Fibroblast of skin of scalp (primary cell): ENCODE measurements around the gene PLAAT5.
"Not testable (repeated sequence)": the region's sequence is repeated elsewhere in the genome, so short reads cannot be mapped to it uniquely, and the experiment has no call there.

ENCODE experiments used
- DNase-seq: peaks from one replicate; pipeline ENCODE4 v3.0.0-alpha.2; 2013

The PLAAT5 gene

GRCh38 chr11:63478896-63479295, 12.1 kb downstream of the PLAAT5 start:
- DNase-seq: peak; percentile 77

- DNase-seq: no peak
Observed at GRCh38 chr11:63476618-63477017, 14.3 kb downstream of the PLAAT5 start.

DNA sequence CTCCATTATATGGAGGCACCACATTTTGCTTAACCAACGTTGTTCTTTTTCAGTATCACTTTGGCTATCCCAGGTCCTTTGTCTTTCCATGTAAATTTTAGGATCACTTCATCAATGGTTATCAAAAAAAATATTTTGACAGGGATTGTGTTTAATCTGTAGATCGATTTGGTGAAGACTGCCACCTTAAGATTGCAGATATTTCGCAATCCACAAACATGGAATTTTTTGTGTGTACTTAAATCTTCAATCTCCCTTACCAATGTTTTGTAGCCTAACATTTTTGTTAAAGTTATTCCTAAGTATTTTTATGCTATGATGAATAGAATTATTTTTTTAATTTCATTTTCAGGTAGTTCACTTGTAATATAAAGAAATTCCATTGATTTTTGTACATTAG, 18.6 kb downstream of the PLAAT5 start:
- DNase-seq: no peak

DNA sequence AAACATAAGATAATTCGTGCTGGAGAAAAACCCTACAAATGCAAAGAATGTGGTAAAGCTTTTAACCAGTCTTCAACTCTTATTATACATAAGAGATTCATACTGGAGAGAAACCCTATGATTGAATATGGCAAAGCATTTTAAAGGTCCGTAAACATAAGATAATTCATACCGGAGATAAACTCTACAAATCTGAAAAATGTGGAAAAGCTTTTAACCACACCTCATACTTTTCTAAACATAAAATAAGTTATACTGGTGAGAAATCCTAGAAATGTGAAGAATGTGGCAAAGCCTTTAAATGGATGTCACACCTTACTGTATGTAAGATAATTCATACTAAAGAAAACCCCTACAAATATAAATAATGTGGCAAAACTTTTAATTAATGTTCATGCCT, 20.7 kb downstream of the PLAAT5 start:
- no peak for DNase-seq

GRCh38 chr11:63462137-63462536, 28.8 kb downstream of the PLAAT5 start:
- no peak for DNase-seq

GRCh38 chr11:63459586-63459985, 31.4 kb downstream of the PLAAT5 start:
- DNase-seq: no peak

DNA sequence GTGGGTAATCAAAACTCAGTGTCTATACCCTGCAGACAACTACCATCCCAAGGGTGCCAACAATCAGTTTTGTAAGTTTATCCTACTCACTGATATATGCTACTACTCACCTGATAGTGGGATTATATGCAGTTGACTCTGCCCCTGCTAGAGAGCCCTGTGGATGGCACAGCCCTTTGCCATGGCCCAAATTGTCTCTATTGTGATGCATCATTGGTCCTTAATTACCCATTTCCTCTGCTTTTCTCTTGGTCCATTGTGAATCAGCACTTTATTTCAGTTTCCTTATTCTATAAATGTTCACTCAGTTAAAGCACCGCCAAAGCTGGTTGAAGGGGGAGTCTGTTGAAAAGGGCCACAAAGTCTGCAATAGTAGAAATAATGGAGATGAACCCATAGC, 42.3 kb downstream of the PLAAT5 start:
- DNase-seq: no peak

GRCh38 chr11:63445720-63446119, 45.2 kb downstream of the PLAAT5 start:
- DNase-seq: peak; percentile 46

DNA sequence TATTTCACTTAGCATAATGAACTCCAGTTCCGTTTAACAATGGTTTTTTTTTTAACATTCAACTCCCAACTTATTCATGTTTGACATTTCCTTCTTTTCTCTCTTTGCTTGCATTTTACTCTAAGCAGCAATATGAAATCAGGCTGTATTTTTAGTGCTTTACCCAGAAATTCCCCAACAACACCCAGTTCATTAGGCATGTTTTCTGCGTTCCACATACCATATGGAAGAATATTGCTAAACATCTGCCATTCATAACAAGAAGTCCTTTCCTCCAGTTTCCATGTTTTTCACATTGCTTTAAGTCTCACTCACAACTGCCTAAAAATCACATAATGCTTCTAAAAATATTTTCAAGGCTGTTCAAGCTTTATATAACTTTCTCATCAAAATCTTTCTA, 45.8 kb downstream of the PLAAT5 start:
- DNase-seq: no peak

GRCh38 chr11:63444160-63444559, 46.8 kb downstream of the PLAAT5 start:
- no peak for DNase-seq

DNA sequence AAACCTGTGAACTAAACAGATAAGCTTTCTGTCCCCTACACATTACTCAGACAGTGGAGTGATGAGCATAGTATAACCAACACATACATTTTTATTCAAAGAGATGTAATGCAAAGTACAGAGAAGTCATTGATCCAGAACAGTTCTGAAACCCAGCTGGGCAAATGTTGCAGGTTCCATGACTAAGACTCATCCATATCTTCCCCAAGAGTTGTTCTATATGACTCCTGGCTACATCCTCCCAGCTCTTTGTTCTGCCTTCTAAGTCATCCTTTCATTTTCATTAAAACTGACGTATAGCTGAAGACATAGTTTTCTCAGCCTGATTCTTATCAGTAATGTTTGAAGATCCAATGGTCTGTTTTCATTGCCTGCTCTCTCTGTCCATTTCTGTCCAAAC, 47.3 kb downstream of the PLAAT5 start:
- DNase-seq: no peak

GRCh38 chr11:63435831-63436230, 55.1 kb downstream of the PLAAT5 start:
- DNase-seq: not testable (repeated sequence)

DNA sequence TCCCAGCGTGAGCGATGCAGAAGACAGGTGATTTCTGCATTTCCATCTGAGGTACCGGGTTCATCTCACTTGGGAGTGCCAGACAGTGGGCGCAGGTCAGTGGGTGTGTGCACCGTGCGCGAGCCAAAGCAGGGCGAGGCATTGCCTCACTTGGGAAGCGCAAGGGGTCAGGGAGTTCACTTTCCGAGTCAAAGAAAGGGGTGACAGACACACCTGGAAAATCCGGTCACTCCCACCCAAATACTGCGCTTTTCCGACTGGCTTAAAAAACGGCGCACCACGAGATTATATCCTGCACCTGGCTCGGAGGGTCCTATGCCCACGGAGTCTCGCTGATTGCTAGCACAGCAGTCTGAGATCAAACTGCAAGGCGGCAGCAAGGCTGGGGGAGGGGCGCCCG, 55.6 kb downstream of the PLAAT5 start:
- DNase-seq: not testable (repeated sequence)

DNA sequence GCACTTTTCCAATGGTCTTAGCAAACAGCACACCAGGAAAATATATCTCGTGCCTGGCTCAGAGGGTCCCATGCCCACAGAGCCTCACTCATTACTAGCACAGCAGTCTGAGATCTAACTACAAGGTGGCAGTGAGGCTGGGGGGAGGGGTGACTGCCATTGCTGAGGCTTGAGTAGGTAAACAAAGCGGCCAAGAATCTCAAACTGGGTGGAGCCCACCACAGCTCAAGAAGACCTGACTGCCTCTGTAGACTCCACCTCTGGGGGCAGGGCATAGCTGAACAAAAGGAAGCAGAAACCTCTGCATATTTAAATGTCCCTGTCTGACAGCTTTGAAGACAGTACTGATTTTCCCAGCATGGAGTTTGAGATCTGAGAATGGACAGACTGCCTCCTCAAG, 60.2 kb downstream of the PLAAT5 start:
- DNase-seq: not testable (repeated sequence)

DNA sequence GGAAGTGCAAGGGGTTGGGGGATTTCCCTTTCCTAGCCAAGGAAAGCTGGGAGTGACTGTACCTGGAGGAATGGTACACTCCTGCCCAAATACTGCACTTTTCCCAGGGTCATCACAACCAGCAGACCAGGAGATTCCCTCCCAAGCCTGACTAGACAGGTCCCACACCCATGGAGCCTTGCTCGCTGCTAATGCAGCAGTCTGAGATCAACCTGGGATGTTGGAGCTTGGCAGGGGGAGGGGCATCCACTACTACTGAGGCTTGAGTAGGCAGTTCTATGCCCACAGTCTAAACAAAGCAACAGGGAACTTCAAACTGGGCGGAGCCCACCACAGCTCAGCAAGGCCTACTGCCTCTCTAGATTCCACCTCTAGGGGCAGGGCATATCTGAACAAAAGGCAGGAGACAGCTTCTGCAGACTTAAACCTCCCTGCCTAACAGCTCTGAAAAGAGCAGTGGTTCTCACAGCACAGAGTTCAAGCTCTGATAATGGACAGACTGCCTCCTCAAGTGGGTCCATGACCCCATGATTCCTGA, 62.9 kb downstream of the PLAAT5 start:
- DNase-seq: no peak

GRCh38 chr11:63417174-63417852, 73.7 kb downstream of the PLAAT5 start:
- DNase-seq: no peak
